Transverse colon (tissue), 4 donors: ENCODE data around the gene AUH. TPM values are rescaled to one million over a fixed set of nuclear protein-coding genes. Genes with fewer than 3 reads are reported as not detected.

Experiments used
- DNase-seq: peaks from one replicate; pipeline ENCODE4 v3.0.0-alpha.2; 2019
- H3K27ac ChIP-seq, 4 donors: fragments of 200-600 bp; sonication (generic); 2 replicates each; pipeline ENCODE4 v1.5.1; 2016 to 2018; ENCODE audit warnings: inconsistent platforms in 4 of 4
- H3K27me3 ChIP-seq: fragments of 200-600 bp; sonication (generic); 2 replicates; pipeline ENCODE4 v1.5.1; 2017; ENCODE audit warnings: inconsistent platforms
- H3K36me3 ChIP-seq, 4 donors: fragments of 200-600 bp; sonication (generic); 2 replicates each; pipeline ENCODE4 v1.5.1; 2017 to 2019; ENCODE audit warnings: inconsistent platforms in 4 of 4
- H3K4me1 ChIP-seq, 4 donors: fragments of 200-600 bp; sonication (generic); 2 replicates each; pipeline ENCODE4 v1.5.1; 2017 to 2020; ENCODE audit warnings: inconsistent platforms in 4 of 4
- H3K4me3 ChIP-seq, 4 donors: fragments of 200-600 bp; sonication (generic); 1 replicate in 1 of 4; 2 replicates in 3 of 4; pipeline versions ENCODE4 v1.5.1 to v1.6.1; 2017 to 2019; ENCODE audit warnings: inconsistent platforms in 4 of 4
- H3K9me3 ChIP-seq, 2 donors: fragments of 200-600 bp; sonication (generic); 2 replicates each; pipeline ENCODE4 v1.5.1; 2017 to 2019; ENCODE audit warnings: inconsistent platforms in 2 of 2
- EP300 ChIP-seq: sonication (generic); formaldehyde crosslinking; IDR thresholded peaks from one replicate; pipeline ENCODE4 v1.6.1; 2017; ENCODE audit warnings: antibody characterized with exemption, low read depth
- POLR2A ChIP-seq: fragments of 450-650 bp; IDR thresholded peaks from one replicate; pipeline ENCODE4 v1.6.1; 2016; ENCODE audit warnings: antibody characterized with exemption, mild to moderate bottlenecking, moderate library complexity
- POLR2AphosphoS5 ChIP-seq, 3 donors: sonication (generic); formaldehyde crosslinking; IDR thresholded peaks; one replicate each; pipeline ENCODE4 v1.6.1; 2016; ENCODE audit warnings: antibody characterized with exemption in 3 of 3
- WGBS, 2 donors: methylation state at CpG; one replicate each; pipeline ENCODE4 v1.1.5; 2018; ENCODE audit warnings: low coverage in 1 of 2; 5-methylcytosine and 5-hydroxymethylcytosine counted together
- in situ Hi-C, 4 donors: fragments of 200-750 bp; cut with MboI; loops; one replicate each; pipeline versions ENCODE4 v1.15.0 to v1.15.1; 2017; ENCODE audit warnings: low sequenced_read_pairs in 3 of 4, low pct_ligation_motif_present in 1 of 4, low pct_unique_long_range_greater_than_20kb in 1 of 4
- intact Hi-C: fragments of 100-400 bp; cut with DNase I; formaldehyde crosslinking; loops from one replicate; pipeline ENCODE4 v1.15.1; 2023; ENCODE audit warnings: low total_unique reads
- total RNA-seq, 4 donors: library from RNA; depleted of rRNA; stranded (reverse); fragments of >200 nt; gene quantifications; one replicate each; pipeline ENCODE4 v1.1.0, GENCODE V29; 2016
- TF ChIP-seq, protein P1 (sequence below), 5 experiments: fragments of 200-600 bp in 3 of 5; fragments of 450-650 bp in 2 of 5; sonication (generic) in 3 of 5; IDR thresholded peaks; 1 replicate in 2 of 5; 2 replicates in 3 of 5; pipeline ENCODE4 v1.5.1; 2016 to 2017; ENCODE audit warnings: antibody characterized with exemption in 5 of 5, inconsistent platforms in 3 of 5, mild to moderate bottlenecking in 2 of 5, moderate library complexity in 1 of 5

AUH gene
- total RNA-seq, 4 donors from 2014 or later: 55.0 to 136 (median 83.8) TPM

- H3K27ac ChIP-seq: no peak overlapping the region
- TF ChIP-seq EP300 (no peak), POLR2AphosphoS5 (IDR thresholded peaks at IDR 0.05) (no peak), POLR2A (no peak)
- TF ChIP-seq, protein P1, sequence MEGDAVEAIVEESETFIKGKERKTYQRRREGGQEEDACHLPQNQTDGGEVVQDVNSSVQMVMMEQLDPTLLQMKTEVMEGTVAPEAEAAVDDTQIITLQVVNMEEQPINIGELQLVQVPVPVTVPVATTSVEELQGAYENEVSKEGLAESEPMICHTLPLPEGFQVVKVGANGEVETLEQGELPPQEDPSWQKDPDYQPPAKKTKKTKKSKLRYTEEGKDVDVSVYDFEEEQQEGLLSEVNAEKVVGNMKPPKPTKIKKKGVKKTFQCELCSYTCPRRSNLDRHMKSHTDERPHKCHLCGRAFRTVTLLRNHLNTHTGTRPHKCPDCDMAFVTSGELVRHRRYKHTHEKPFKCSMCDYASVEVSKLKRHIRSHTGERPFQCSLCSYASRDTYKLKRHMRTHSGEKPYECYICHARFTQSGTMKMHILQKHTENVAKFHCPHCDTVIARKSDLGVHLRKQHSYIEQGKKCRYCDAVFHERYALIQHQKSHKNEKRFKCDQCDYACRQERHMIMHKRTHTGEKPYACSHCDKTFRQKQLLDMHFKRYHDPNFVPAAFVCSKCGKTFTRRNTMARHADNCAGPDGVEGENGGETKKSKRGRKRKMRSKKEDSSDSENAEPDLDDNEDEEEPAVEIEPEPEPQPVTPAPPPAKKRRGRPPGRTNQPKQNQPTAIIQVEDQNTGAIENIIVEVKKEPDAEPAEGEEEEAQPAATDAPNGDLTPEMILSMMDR (IDR thresholded peaks at IDR 0.05): no peak
- in situ Hi-C loops: no loop called here
- DNase-seq: no peak
- H3K36me3 ChIP-seq: peaks cover 0 to 10% (median 2%) of the 10 kb centered on the region in 4 donors
- H3K4me3 ChIP-seq: no peak overlapping the region
- peaks cover 0 to 10% (median 0%) of the 10 kb centered on the region in 4 donors for H3K4me1 ChIP-seq
- intact Hi-C loops: no loop called here
- H3K9me3 ChIP-seq: no peaks in the 10 kb centered on the region
- no peaks in the 10 kb centered on the region for H3K27me3 ChIP-seq
Observed at GRCh38 chr9:91347377-91347776, 14.3 kb downstream of the AUH start.

DNA sequence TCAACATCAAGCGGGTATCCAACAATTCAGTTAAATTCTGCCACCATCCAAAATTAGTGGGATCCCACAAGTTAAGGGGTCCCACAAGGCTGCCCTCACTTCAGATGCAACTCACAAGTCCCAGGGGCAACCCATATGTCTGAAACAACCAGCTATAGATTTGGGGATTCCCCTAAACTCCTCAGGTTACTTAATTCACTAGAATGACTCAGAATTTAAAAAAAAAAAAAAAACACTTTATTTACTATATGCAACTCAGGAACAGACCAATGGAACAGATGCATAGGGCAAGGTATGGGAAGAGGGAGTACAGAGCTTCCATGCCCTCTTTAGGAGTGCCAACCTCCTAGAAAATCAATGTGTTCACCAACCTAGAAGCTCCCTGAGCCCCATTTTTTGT lies 15.1 kb downstream of the AUH start:
- no peak for DNase-seq
- Histone ChIP-seq H3K36me3 (peaks cover 0 to 17% (median 4%) of the 10 kb centered on the region in 4 donors), H3K4me1 (peaks cover 0 to 10% (median 0%) of the 10 kb centered on the region in 4 donors), H3K4me3 (no peak overlapping the region), H3K27ac (no peak overlapping the region), H3K27me3 (no peaks in the 10 kb centered on the region), H3K9me3 (no peaks in the 10 kb centered on the region)
- intact Hi-C loops: no loop called here
- in situ Hi-C loops: no loop called here
- no peak for TF ChIP-seq POLR2AphosphoS5 (IDR thresholded peaks at IDR 0.05)
- no peak for TF ChIP-seq EP300
- TF ChIP-seq POLR2A: no peak
- TF ChIP-seq, protein P1 (IDR thresholded peaks at IDR 0.05): no peak
- 97% methylated on average over 1 of the region's 1 CpG; no CpG with 5 or more reads in 1 of the 2 donors for WGBS, 2 donors

- TF ChIP-seq, protein P1 (IDR thresholded peaks at IDR 0.05): no peak
- WGBS, 2 donors: 88 to 100% methylated on average over 3 to 4 of the region's 4 CpGs
Observed at GRCh38 chr9:91345978-91346377, 15.7 kb downstream of the AUH start.

GRCh38 chr9:91342575-91342974 lies 19.1 kb downstream of the AUH start:
- WGBS, 2 donors: 65 to 78% methylated on average over 3 of the region's 3 CpGs
- H3K4me3 ChIP-seq: no peak overlapping the region
- no peaks in the 10 kb centered on the region for H3K4me1 ChIP-seq
- in situ Hi-C loops (no loop called here), intact Hi-C loops (no loop called here)
- TF ChIP-seq, protein P1 (IDR thresholded peaks at IDR 0.05): no peak
- TF ChIP-seq POLR2A (no peak), EP300 (no peak), POLR2AphosphoS5 (IDR thresholded peaks at IDR 0.05) (no peak)
- H3K27ac ChIP-seq: no peak overlapping the region
- no peak for DNase-seq
- no peaks in the 10 kb centered on the region for H3K27me3 ChIP-seq
- no peaks in the 10 kb centered on the region for H3K9me3 ChIP-seq
- peaks cover 0 to 16% (median 5%) of the 10 kb centered on the region in 4 donors for H3K36me3 ChIP-seq

More at GRCh38 chr9:91345978-91346377, 15.7 kb downstream of the AUH start:
- Histone ChIP-seq H3K27ac (no peak overlapping the region), H3K36me3 (peaks cover 0 to 15% (median 5%) of the 10 kb centered on the region in 4 donors), H3K4me1 (peaks cover 0 to 10% (median 0%) of the 10 kb centered on the region in 4 donors), H3K27me3 (no peaks in the 10 kb centered on the region), H3K4me3 (no peak overlapping the region), H3K9me3 (no peaks in the 10 kb centered on the region)
- in situ Hi-C loops (no loop called here), intact Hi-C loops (no loop called here)
- no peak for DNase-seq
